H1 (cell line): ENCODE data around the gene GTPBP10. TPM values are rescaled to one million over a fixed set of nuclear protein-coding genes. Genes with fewer than 3 reads are reported as not detected.

Source experiments
- ASH2L ChIP-seq: fragments of 200-600, 300-600 bp; sonication (generic); IDR thresholded peaks from one replicate; pipeline ENCODE4 v1.7.1; 2017; ENCODE audit warnings: low read length
- BCL11A ChIP-seq, 2 experiments: IDR thresholded peaks; one replicate each; pipeline ENCODE4 v1.6.1; 2011; ENCODE audit warnings: low read depth in 2 of 2, low read length in 2 of 2, mild to moderate bottlenecking in 2 of 2
- BRCA1 ChIP-seq: IDR thresholded peaks from 2 replicates; pipeline ENCODE4 v1.6.1; 2012; ENCODE audit warnings: low read depth, low read length, improper control_type of control experiment
- CBX8 ChIP-seq: fragments of 300-800, 300-1000 bp; sonication (generic); IDR thresholded peaks from 2 replicates; pipeline ENCODE4 v1.7.1; 2016; ENCODE audit warnings: low read depth, low read length, borderline replicate concordance
- CEBPB ChIP-seq: IDR thresholded peaks from 2 replicates; pipeline ENCODE4 v1.6.1; 2012; ENCODE audit warnings: low read depth, low read length
- CTBP2 ChIP-seq: IDR thresholded peaks from 2 replicates; pipeline ENCODE4 v1.7.0; 2011; ENCODE audit warnings: borderline replicate concordance, mild to moderate bottlenecking, moderate library complexity, mixed read lengths, low read length; ENCODE audit not compliant: insufficient read depth, insufficient read length
- FOSL1 ChIP-seq: IDR thresholded peaks from 2 replicates; pipeline ENCODE4 v1.6.1; 2011; ENCODE audit warnings: mild to moderate bottlenecking, low read depth, low read length, moderate library complexity; ENCODE audit not compliant: insufficient read depth
- KDM1A ChIP-seq: fragments of 200-600, 300-600 bp; sonication (generic); IDR thresholded peaks from 2 replicates; pipeline ENCODE4 v1.7.1; 2016; ENCODE audit warnings: mild to moderate bottlenecking, low read length, borderline replicate concordance
- KDM5A ChIP-seq: fragments of 200-600 bp; IDR thresholded peaks from 2 replicates; pipeline ENCODE4 v1.7.1; 2012; ENCODE audit warnings: mild to moderate bottlenecking, low read length, inconsistent platforms, mixed read lengths
- POLR2A ChIP-seq, 2 experiments: IDR thresholded peaks; 1 replicate in 1 of 2; 2 replicates in 1 of 2; pipeline ENCODE4 v1.6.1; 2011; ENCODE audit warnings: low read depth in 2 of 2, low read length in 2 of 2, mild to moderate bottlenecking in 2 of 2; ENCODE audit errors: control extremely low read depth in 1 of 2
- POLR2AphosphoS5 ChIP-seq: IDR thresholded peaks from 2 replicates; pipeline ENCODE4 v1.6.1; 2011; ENCODE audit warnings: low read depth, low read length
- POU5F1 ChIP-seq: IDR thresholded peaks from 2 replicates; pipeline ENCODE4 v1.6.1; 2011; ENCODE audit warnings: low read depth, mild to moderate bottlenecking, low read length, moderate library complexity
- SAP30 ChIP-seq: fragments of 300-600 bp; sonication (generic); IDR thresholded peaks from 2 replicates; pipeline ENCODE4 v1.7.1; 2012; ENCODE audit warnings: low read length, moderate library complexity, mild to moderate bottlenecking, inconsistent platforms; ENCODE audit not compliant: insufficient read depth, insufficient replicate concordance
- SIRT6 ChIP-seq: IDR thresholded peaks from one replicate; pipeline ENCODE4 v1.7.1; 2012; ENCODE audit warnings: low read length, inconsistent platforms
- SP2 ChIP-seq: IDR thresholded peaks from 2 replicates; pipeline ENCODE4 v1.6.1; 2012; ENCODE audit warnings: mild to moderate bottlenecking, low read length, inconsistent platforms
- SP4 ChIP-seq: IDR thresholded peaks from 2 replicates; pipeline ENCODE4 v1.6.1; 2012; ENCODE audit warnings: low read length, inconsistent platforms
- SRF ChIP-seq: IDR thresholded peaks from 2 replicates; pipeline ENCODE4 v1.6.1; 2011; ENCODE audit warnings: mild to moderate bottlenecking, low read depth, low read length, moderate library complexity
- TAF7 ChIP-seq: optimal IDR thresholded peaks from 2 replicates; pipeline ENCODE3; 2011; ENCODE audit warnings: low read depth, mild to moderate bottlenecking, inconsistent platforms, low read length, moderate library complexity, borderline replicate concordance
- polyA plus RNA-seq, 7 experiments: library from polyadenylated mRNA; depleted of rRNA in 3 of 7; stranded (reverse) in 5 of 7; unstranded in 2 of 7; fragments of >200 nt in 5 of 7; fragments of 200-250 nt in 2 of 7; gene quantifications; 1 replicate in 5 of 7; 2 replicates in 1 of 7; 4 replicates in 1 of 7; pipeline versions ENCODE4 v1.2.1 to v1.2.3, GENCODE V29; 2011 to 2013; ENCODE audit warnings: missing spikeins in 2 of 7, mixed read lengths in 2 of 7
- total RNA-seq: library from RNA; stranded (reverse); fragmentation: NEBNext Ultra II Directional; extraction: Animal tissue kit (Norgen Biotek cat#: 25700); gene quantifications from 2 replicates; pipeline ENCODE4 v1.2.1, GENCODE V29; 2021
- TF ChIP-seq, protein P1 (sequence below), 3 experiments: IDR thresholded peaks; 1 replicate in 2 of 3; 2 replicates in 1 of 3; pipeline versions ENCODE4 v1.5.1 to v1.6.1; 2011; ENCODE audit warnings: low read length in 3 of 3, mild to moderate bottlenecking in 3 of 3, inconsistent platforms in 2 of 3, low read depth in 1 of 3, moderate library complexity in 1 of 3; ENCODE audit not compliant: insufficient read depth in 1 of 3; ENCODE audit errors: control extremely low read depth in 1 of 3
- TF ChIP-seq, protein P2 (sequence below): IDR thresholded peaks from 2 replicates; pipeline ENCODE4 v1.6.1; 2012; ENCODE audit warnings: inconsistent platforms

Gene GTPBP10
- total and polyA plus RNA-seq, 2 of the 8 experiments (the other 6 are each of a cell fraction or from before 2014, with no cell fraction given) = 4.4 to 21.2 TPM

- TF ChIP-seq SRF (peak; percentile 80), BRCA1 (no peak), POU5F1 (no peak), KDM5A (peak; percentile 86), SP2 (no peak), KDM1A (no peak), FOSL1 (no peak), BCL11A (IDR thresholded peaks at IDR 0.05; ENCODE audit: low read depth in 2 of 2, low read length in 2 of 2) (no peak), ASH2L (peak; percentile 87), CEBPB (peak; percentile 30; the same call in 1 of the 2 replicates), SAP30 (peak; percentile 96), SP4 (0 out of 2 replicates have a peak, but pooled peaks have one; percentile 52), CBX8 (no peak), POLR2A (IDR thresholded peaks at IDR 0.05; ENCODE audit: control extremely low read depth in 1 of 2, low read depth in 2 of 2, low read length in 2 of 2) (peak; percentile 93 to 94), POLR2AphosphoS5 (peak; percentile 98), TAF7 (no peak), CTBP2 (peak; percentile 73), SIRT6 (no peak)
- TF ChIP-seq, protein P1, sequence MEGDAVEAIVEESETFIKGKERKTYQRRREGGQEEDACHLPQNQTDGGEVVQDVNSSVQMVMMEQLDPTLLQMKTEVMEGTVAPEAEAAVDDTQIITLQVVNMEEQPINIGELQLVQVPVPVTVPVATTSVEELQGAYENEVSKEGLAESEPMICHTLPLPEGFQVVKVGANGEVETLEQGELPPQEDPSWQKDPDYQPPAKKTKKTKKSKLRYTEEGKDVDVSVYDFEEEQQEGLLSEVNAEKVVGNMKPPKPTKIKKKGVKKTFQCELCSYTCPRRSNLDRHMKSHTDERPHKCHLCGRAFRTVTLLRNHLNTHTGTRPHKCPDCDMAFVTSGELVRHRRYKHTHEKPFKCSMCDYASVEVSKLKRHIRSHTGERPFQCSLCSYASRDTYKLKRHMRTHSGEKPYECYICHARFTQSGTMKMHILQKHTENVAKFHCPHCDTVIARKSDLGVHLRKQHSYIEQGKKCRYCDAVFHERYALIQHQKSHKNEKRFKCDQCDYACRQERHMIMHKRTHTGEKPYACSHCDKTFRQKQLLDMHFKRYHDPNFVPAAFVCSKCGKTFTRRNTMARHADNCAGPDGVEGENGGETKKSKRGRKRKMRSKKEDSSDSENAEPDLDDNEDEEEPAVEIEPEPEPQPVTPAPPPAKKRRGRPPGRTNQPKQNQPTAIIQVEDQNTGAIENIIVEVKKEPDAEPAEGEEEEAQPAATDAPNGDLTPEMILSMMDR (IDR thresholded peaks at IDR 0.05; ENCODE audit: control extremely low read depth in 1 of 3, insufficient read depth in 1 of 3, low read depth in 1 of 3, low read length in 3 of 3) = peak; percentile 59 to 80 (median 70)
- TF ChIP-seq, protein P2, sequence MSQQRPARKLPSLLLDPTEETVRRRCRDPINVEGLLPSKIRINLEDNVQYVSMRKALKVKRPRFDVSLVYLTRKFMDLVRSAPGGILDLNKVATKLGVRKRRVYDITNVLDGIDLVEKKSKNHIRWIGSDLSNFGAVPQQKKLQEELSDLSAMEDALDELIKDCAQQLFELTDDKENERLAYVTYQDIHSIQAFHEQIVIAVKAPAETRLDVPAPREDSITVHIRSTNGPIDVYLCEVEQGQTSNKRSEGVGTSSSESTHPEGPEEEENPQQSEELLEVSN = no peak
Observed at GRCh38 chr7:90346336-90347125, at the start of gene GTPBP10 (continued).
